Measurements from ENCODE around the gene MTERF1. TPM values are rescaled to one million over a fixed set of nuclear protein-coding genes. Genes with fewer than 3 reads are reported as not detected.

The MTERF1 gene
- total RNA-seq, 4 donors from 2014 or later = 4.4 to 23.8 (median 21.0) TPM

- Histone ChIP-seq H3K36me3 (no peaks in the 10 kb centered on the region), H3K4me3 (no peak overlapping the region), H3K27ac (no peak overlapping the region), H3K4me1 (no peaks in the 10 kb centered on the region), H3K9me3 (peaks cover 0 to 9% of the 10 kb centered on the region in 2 donors), H3K27me3 (no peaks in the 10 kb centered on the region)
- DNase-seq = no peak
- TF ChIP-seq CTCF (IDR thresholded peaks at IDR 0.05) (no peak), POLR2A (IDR thresholded peaks at IDR 0.05) (no peak)
- intact Hi-C loops (cut with DNase I; ENCODE audit: low total_unique reads) = no loop called here
Observed at GRCh38 chr7:91826377-91826776, 54.1 kb downstream of the MTERF1 start.

GRCh38 chr7:91824201-91824600, 56.3 kb downstream of the MTERF1 start:
- Histone ChIP-seq H3K36me3 (no peaks in the 10 kb centered on the region), H3K27me3 (no peaks in the 10 kb centered on the region), H3K9me3 (peaks cover 0 to 12% of the 10 kb centered on the region in 2 donors), H3K27ac (no peak overlapping the region), H3K4me1 (no peaks in the 10 kb centered on the region), H3K4me3 (no peak overlapping the region)
- intact Hi-C loops (cut with DNase I; ENCODE audit: low total_unique reads) = no loop called here
- TF ChIP-seq POLR2A (IDR thresholded peaks at IDR 0.05) = no peak
- no peak for TF ChIP-seq CTCF (IDR thresholded peaks at IDR 0.05)
- no peak for DNase-seq

Other genes with a start within 250 kb of the MTERF1 start
- 100 to 1,000 TPM in 1 of 4 donors, 10 to 100 TPM in 3; 32.5 to 125 (median 63.5) TPM for gene AKAP9, start 60.2 kb upstream of the MTERF1 start, total RNA-seq

Data from uterus (tissue), 4 donors.